Neural progenitor cell (in vitro differentiated cells): ENCODE data around the gene PAFAH1B1.
"Not testable (repeated sequence)": the region's sequence is repeated elsewhere in the genome, so short reads cannot be mapped to it uniquely, and the experiment has no call there.

Source experiments
- CTCF ChIP-seq: fragments of 200-600 bp; sonication (generic); IDR thresholded peaks from 2 replicates; pipeline ENCODE4 v1.5.1; 2017; ENCODE audit warnings: antibody characterized with exemption, mild to moderate bottlenecking
- EZH2 ChIP-seq: fragments of 200-600 bp; sonication (generic); IDR thresholded peaks from 2 replicates; pipeline ENCODE4 v1.6.1; 2017; ENCODE audit warnings: antibody characterized with exemption, mild to moderate bottlenecking, moderate library complexity
- EZH2phosphoT487 ChIP-seq: fragments of 200-600 bp; sonication (generic); IDR thresholded peaks from 2 replicates; pipeline ENCODE4 v1.6.1; 2017; ENCODE audit warnings: antibody characterized with exemption

- TF ChIP-seq CTCF, EZH2, EZH2phosphoT487: not testable (repeated sequence)
These were observed 59.5 kb downstream of the PAFAH1B1 start for GRCh38 chr17:2652911-2653310.
